ENCODE measurements around the gene HNMT. TPM values are rescaled to one million over a fixed set of nuclear protein-coding genes. Genes with fewer than 3 reads are reported as not detected.

Gene HNMT
- total RNA-seq, 4 donors from 2014 or later, result 14.4 to 48.8 (median 22.3) TPM

DNA sequence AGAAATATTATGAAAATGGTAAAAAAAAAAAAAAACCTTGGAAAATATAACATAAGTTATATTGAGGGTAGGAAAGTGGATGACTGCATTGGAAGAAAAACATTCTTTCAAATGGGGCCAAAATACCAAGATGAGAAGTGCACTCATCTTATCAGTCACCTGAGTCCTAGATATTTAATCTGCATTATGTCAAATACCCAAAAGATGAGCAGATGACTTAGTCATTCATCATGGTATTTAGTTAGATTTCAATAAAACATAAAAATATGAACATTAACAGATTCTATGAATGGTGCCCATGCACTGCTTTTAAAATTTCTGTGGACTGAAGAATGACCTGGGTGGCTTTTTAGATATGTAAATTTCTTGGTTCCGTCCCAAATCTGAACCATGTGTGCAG, 56.9 kb downstream of the HNMT start:
- Histone ChIP-seq H3K27me3 (no peaks in the 10 kb centered on the region), H3K4me3 (replicated peaks in 1 of 3) (no peak overlapping the region), H3K36me3 (no peaks in the 10 kb centered on the region), H3K9me3 (no peaks in the 10 kb centered on the region), H3K27ac (no peak overlapping the region), H3K4me1 (no peaks in the 10 kb centered on the region)
- intact Hi-C loops (cut with DNase I), result no loop called here
- no peak for DNase-seq
- WGBS, 2 donors, result 97 to 100% methylated on average over 1 of the region's 1 CpG
- TF ChIP-seq POLR2A (IDR thresholded peaks at IDR 0.05), result no peak
- TF ChIP-seq, protein P1, sequence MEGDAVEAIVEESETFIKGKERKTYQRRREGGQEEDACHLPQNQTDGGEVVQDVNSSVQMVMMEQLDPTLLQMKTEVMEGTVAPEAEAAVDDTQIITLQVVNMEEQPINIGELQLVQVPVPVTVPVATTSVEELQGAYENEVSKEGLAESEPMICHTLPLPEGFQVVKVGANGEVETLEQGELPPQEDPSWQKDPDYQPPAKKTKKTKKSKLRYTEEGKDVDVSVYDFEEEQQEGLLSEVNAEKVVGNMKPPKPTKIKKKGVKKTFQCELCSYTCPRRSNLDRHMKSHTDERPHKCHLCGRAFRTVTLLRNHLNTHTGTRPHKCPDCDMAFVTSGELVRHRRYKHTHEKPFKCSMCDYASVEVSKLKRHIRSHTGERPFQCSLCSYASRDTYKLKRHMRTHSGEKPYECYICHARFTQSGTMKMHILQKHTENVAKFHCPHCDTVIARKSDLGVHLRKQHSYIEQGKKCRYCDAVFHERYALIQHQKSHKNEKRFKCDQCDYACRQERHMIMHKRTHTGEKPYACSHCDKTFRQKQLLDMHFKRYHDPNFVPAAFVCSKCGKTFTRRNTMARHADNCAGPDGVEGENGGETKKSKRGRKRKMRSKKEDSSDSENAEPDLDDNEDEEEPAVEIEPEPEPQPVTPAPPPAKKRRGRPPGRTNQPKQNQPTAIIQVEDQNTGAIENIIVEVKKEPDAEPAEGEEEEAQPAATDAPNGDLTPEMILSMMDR (IDR thresholded peaks at IDR 0.05), result no peak

DNA sequence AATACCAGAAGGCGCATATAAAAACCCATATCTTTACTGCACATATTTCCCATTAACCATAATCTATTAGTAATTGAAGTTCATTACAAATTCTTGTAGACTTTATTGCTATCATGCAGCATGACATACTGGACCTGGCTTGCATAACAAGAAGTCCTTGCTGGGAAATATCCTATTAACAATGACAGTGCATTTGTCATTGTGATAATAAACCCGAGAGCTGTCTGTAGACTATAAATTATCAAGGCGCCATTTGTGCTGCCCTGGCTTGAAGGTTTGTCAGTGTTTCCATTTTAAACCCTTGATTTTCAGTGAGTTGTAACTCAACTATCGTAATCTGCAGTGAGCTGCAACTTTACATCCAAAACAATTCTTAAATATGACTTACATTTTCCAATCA, 59.0 kb downstream of the HNMT start:
- no peak for DNase-seq
- Histone ChIP-seq H3K4me3 (replicated peaks in 1 of 3) (no peak overlapping the region), H3K36me3 (no peaks in the 10 kb centered on the region), H3K9me3 (no peaks in the 10 kb centered on the region), H3K27ac (no peak overlapping the region), H3K27me3 (no peaks in the 10 kb centered on the region), H3K4me1 (no peaks in the 10 kb centered on the region)
- intact Hi-C loops (cut with DNase I), result no loop called here
- TF ChIP-seq, protein P1 (IDR thresholded peaks at IDR 0.05), result no peak
- no peak for TF ChIP-seq POLR2A (IDR thresholded peaks at IDR 0.05)
- 85 to 88% methylated on average over 4 of the region's 4 CpGs for WGBS, 2 donors

DNA sequence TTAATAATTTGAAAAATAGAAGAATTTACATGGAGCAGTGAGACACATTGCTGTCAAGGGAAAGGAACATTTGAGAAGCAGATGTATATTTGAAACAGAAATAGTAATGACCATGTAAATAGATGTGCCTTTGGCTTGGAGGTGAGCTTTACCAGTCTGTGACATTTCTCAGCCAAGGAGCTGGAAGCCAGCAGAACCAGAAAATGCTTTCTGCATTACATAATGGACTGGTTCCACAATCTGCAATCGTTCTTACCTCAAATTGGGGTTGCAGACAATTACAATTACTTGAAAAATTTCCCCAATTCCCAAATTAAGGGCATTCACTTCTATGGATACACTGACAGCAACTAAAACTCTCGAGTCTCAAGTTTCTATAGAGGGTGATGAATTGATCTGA, 59.7 kb downstream of the HNMT start:
- no peaks in the 10 kb centered on the region for H3K36me3 ChIP-seq
- WGBS, 2 donors, result 69 to 72% methylated on average over 2 of the region's 2 CpGs
- TF ChIP-seq, protein P1 (IDR thresholded peaks at IDR 0.05), result no peak
- no peak for TF ChIP-seq POLR2A (IDR thresholded peaks at IDR 0.05)
- no peaks in the 10 kb centered on the region for H3K4me1 ChIP-seq
- H3K27me3 ChIP-seq, result no peaks in the 10 kb centered on the region
- no peak overlapping the region for H3K27ac ChIP-seq
- intact Hi-C loops (cut with DNase I), result no loop called here
- H3K4me3 ChIP-seq (replicated peaks in 1 of 3), result no peak overlapping the region
- DNase-seq, result no peak
- no peaks in the 10 kb centered on the region for H3K9me3 ChIP-seq

DNA sequence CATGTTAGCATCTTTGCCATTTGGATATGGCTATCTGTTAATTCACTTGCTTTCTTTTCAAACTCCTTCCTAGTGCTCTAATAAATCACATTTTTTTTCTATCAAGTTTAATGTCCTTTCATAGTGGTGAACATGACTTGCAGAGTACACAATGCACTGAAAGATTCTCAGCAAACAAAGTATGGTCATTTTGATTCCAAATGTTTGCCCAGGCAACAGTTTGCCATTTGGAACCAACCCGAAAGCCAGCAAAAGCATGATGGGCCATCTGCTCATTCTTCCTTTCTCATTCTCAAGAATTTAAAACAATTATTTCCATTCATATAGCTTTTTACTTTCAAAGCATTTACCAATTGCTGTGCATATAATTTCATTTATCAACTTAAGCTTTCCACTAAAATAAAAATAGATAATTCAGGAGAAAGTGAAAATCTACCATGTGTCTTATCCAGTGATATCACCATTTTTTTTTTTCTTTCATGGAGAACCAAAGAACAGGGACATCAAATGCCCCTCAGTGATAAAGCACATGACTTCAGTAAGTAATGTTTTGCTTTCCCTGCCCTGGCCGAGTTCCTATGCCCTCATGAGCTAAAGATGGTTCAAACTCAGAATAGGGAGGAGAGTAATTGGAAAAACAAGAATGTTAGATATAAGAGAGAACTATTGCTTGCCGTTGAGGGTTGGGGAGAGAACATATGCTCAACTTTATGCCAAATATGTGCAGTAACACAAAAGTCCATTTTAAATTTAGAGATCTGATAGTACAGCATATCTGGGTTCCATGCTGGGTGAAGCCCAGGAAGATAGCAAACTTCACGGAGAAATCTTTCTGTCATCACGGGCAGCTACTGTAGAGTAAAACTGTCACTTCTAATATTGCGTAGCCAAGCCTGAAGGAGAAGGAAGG, 62.1 kb downstream of the HNMT start:
- intact Hi-C loops (cut with DNase I), result no loop called here
- Histone ChIP-seq H3K36me3 (no peaks in the 10 kb centered on the region), H3K27me3 (no peaks in the 10 kb centered on the region), H3K4me1 (no peaks in the 10 kb centered on the region), H3K9me3 (no peaks in the 10 kb centered on the region), H3K27ac (no peak overlapping the region), H3K4me3 (replicated peaks in 1 of 3) (no peak overlapping the region)
- TF ChIP-seq POLR2A (IDR thresholded peaks at IDR 0.05), result no peak
- TF ChIP-seq, protein P1 (IDR thresholded peaks at IDR 0.05), result no peak
- 85 to 92% methylated on average over 6 of the region's 6 CpGs for WGBS, 2 donors
- DNase-seq, result no peak

DNA sequence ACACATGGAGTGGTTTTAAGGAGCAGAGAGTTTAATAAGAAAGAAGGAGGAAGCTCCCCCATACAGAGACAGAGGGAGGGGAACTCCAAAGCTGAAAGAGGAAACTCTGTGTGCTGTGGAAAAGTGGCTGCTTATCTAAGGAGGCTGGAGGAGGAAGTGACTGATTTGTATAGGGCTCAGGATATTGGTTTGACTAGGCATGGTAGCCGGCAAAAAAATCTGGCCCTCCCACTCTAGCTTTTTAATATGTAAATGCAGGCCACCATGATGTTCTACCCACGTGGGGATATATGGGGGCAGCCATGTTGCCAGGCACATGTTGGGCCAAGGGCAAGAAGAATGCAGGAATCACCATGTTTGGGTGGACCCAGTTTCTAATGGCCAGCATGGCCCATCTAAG, 64.3 kb downstream of the HNMT start:
- Histone ChIP-seq H3K27me3 (no peaks in the 10 kb centered on the region), H3K4me3 (replicated peaks in 1 of 3) (no peak overlapping the region), H3K36me3 (no peaks in the 10 kb centered on the region), H3K4me1 (no peaks in the 10 kb centered on the region), H3K9me3 (no peaks in the 10 kb centered on the region), H3K27ac (no peak overlapping the region)
- TF ChIP-seq, protein P1 (IDR thresholded peaks at IDR 0.05), result no peak
- TF ChIP-seq POLR2A (IDR thresholded peaks at IDR 0.05), result no peak
- intact Hi-C loops (cut with DNase I), result no loop called here
- DNase-seq, result no peak
- WGBS, 2 donors, result 63 to 70% methylated on average over 2 of the region's 2 CpGs

All from thyroid gland (tissue), 4 donors.